Stimulated activated CD8-positive, alpha-beta memory T cell treated with anti-CD3 and anti-CD28 coated beads, Interleukin-12 subunit alpha, Interleukin-12 subunit beta, amount 100 ng/mL, for 24 hours (primary cell): Measurements from ENCODE around the gene ERBB2.
"Not testable (repeated sequence)": the region's sequence is repeated elsewhere in the genome, so short reads cannot be mapped to it uniquely, and the experiment has no call there.

ENCODE experiments used
- DNase-seq: peaks from one replicate; pipeline ENCODE4 v3.0.0-alpha.2; 2020; ENCODE audit errors: extremely low read depth

The ERBB2 gene

GRCh38 chr17:39761861-39762496, 62.1 kb downstream of the ERBB2 start:
- DNase-seq: no peak

GRCh38 chr17:39763051-39763820, 63.4 kb downstream of the ERBB2 start:
- no peak for DNase-seq

GRCh38 chr17:39764171-39764570, 64.3 kb downstream of the ERBB2 start:
- DNase-seq: not testable (repeated sequence)

- DNase-seq: no peak
Measured at GRCh38 chr17:39765175-39765574, 65.3 kb downstream of the ERBB2 start.

GRCh38 chr17:39765766-39766165, 65.9 kb downstream of the ERBB2 start:
- DNase-seq: no peak

- DNase-seq: no peak
Measured at GRCh38 chr17:39767147-39767546, 67.3 kb downstream of the ERBB2 start.

GRCh38 chr17:39769974-39770587, 70.2 kb downstream of the ERBB2 start:
- no peak for DNase-seq

GRCh38 chr17:39772415-39772814, 72.6 kb downstream of the ERBB2 start:
- DNase-seq: no peak

GRCh38 chr17:39772987-39773934, 73.4 kb downstream of the ERBB2 start:
- no peak for DNase-seq

GRCh38 chr17:39774047-39774446, 74.2 kb downstream of the ERBB2 start:
- DNase-seq: no peak

- DNase-seq: no peak
Measured at GRCh38 chr17:39775031-39775430, 75.2 kb downstream of the ERBB2 start.

GRCh38 chr17:39776252-39776651, 76.4 kb downstream of the ERBB2 start:
- DNase-seq: no peak

GRCh38 chr17:39777534-39778365, 77.9 kb downstream of the ERBB2 start:
- DNase-seq: no peak
